GM18508 (cell line): ENCODE measurements around the gene SLC9A2.

ENCODE experiments used
- ATAC-seq: cut with Tn5 transposase; IDR thresholded peaks from one replicate; pipeline ENCODE4 v1.9.1; 2021; ENCODE audit warnings: moderate number of reproducible peaks; ENCODE audit not compliant: insufficient read depth, unreplicated experiment

The SLC9A2 gene

DNA sequence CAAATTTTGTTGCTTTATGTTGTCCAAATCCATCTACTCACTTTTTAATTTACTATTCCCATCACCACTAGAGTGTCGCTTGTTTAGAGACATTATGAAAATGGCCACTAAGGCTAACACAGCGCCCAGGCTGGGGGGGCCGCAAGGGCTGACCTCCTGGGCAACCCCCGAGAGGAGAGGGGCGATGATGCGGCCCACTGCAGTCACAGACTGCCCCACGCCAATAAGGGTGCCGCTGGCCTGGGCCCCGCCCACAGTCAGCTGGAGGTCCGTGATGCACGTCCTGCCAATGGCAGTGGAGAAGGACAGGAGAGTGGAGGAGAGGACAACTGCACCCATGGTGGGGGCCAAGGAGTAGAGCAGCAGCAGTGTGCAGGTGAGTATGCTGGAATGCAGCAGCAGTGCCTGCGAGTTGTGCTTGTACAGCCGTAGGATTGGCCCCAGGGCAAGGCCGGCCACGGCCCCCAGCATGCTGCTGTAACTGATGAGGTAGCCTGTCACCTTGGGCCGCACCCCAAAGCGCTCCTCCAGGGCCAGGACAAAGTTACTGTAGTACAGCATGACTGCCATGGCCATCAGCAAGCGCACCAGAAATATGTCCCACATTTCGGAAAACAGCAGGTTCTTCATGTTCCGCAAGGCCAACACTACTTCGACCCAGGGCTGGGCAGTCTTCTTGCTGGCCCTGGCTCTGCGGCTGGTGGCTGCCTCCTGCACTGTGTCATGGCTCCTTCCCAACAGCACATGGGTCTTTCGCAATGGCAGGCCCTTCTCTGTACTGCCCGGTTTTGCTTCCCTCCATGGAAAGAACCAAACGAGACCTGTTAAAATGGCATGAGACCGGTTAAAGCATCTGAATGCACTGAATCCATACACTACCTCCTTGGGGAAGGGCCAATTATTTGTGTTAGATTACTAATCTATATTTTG lies 99.3 kb downstream of the SLC9A2 start:
- ATAC-seq, result no peak

DNA sequence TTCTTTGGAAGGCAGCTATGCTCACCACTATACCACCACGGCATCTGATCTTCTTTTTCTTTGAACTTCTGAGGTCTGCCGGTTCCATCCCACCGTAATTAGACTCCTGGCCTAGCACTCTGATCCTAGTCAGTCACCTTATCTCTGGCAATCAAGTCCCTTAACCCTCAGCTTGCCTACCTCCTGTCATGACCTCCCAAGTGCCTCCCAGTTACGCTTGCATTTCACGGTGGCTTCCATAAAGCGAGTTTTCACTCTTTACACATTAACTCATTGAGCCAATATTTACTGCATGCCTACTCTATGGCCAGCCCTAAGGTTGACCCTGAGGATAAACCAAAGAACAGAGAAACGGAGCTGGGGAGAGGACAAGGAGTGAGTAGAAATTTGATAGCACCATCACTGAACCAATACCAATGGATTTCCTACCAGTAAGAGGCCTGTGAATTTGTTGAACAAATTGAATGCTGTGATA lies 104.7 kb downstream of the SLC9A2 start:
- ATAC-seq, result no peak

DNA sequence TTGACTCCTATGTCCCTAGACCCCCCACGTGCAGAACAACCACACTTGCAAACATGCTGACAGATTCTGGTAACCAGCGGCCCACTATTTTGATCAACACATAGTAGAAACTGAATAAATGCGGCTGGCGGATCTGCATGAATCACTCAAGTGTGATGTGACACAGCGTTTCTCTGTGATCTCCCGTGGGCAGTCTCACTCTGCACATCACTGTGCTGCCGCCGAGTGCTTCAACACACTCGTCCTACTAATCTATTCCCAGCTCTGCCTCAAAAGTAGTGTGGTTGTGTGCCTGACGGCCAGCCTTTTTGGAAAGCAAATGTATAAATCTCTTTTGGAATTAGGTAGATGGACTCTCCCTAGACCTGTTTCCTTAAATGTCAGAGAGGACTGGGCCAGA lies 105.2 kb downstream of the SLC9A2 start:
- no peak for ATAC-seq

DNA sequence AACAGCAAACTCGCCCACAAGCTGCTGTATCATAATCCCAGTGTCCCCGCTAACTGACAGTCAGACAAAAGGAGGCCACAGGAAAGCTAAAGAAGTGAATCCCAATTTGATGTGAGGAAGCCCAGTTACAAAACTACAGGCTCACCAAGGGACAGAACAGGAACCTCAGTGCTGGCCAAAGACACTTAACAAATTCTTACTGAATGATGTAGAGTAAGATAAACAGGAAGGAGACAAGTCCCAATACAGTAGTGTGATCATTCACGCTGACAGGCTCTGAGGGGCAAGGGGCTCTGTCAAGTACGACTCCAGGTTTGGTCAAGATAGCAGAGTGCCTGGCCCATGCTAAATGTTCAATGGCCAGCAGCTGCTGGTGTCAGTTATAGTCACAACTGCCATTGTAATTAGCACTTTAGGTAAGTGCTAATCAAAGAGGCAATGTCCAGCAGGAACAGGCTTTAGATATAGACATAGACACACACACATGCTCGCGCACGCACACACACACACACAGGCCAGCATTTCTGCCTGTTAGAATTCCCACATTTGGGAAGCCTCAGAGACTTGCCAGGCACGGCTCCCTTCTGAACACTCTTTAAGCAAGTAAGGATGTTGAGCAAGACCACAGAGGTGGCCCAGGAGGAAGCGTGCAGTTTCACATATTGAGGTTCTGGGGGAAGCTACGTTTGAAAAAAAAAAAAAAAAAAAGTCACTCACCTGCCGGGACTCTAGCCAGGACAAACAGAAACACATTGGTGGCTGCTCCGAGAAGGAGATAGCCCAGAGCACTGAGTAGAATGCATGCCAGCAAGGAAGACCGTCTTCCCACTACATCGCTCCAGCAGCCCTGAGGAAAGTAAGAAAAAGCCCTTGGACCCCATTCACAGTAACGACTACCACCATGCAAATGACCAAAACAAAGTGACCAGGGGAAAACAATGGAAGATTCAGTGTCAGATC lies 107.1 kb downstream of the SLC9A2 start:
- ATAC-seq, result no peak

DNA sequence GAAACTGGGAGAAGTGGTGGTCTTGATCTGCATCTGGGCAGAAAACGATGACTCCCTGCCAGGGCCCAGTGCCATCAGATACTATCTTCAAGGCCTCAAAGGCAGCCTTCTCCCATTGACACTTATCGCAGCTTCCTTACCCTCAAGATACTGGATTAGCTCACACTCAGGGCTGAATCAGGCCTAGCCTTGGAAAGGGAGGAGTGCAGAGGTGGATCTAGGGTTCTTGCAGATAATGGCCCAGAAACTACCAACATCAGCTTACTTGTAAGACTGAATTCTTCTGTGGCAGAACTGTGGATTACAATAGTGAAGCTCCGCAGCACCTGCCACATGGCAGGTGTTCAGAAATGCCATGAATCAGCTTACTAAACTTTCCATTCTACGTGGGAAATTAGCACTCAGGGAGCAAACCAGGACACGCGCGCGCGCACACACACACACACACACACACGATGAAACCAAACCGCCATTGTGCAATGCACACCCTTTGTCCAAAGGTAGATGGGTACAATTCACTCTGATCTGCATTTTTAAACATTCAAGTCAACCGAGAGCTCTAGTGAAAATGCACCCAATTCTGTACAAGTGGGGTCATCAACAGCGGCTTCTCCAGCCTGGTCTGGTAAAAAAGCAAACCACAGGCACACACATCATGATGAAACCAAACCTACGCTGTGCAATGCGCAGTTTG lies 116.2 kb downstream of the SLC9A2 start:
- ATAC-seq, result no peak

DNA sequence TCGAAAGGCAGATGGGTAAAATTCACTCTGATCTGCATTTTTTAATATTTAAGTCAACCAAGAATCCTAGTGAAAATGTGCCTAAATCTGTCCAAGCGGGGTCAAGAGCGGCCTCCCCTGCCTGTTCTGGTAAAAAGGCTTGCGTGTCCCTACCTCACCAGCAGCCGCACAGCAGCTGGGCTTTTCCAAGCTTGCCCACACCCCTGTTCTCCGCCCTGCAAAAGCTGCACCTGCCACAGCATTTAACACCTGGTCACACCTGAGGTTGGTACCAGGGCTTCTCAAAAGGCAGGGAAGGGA lies 116.7 kb downstream of the SLC9A2 start:
- peak; percentile 9 for ATAC-seq

DNA sequence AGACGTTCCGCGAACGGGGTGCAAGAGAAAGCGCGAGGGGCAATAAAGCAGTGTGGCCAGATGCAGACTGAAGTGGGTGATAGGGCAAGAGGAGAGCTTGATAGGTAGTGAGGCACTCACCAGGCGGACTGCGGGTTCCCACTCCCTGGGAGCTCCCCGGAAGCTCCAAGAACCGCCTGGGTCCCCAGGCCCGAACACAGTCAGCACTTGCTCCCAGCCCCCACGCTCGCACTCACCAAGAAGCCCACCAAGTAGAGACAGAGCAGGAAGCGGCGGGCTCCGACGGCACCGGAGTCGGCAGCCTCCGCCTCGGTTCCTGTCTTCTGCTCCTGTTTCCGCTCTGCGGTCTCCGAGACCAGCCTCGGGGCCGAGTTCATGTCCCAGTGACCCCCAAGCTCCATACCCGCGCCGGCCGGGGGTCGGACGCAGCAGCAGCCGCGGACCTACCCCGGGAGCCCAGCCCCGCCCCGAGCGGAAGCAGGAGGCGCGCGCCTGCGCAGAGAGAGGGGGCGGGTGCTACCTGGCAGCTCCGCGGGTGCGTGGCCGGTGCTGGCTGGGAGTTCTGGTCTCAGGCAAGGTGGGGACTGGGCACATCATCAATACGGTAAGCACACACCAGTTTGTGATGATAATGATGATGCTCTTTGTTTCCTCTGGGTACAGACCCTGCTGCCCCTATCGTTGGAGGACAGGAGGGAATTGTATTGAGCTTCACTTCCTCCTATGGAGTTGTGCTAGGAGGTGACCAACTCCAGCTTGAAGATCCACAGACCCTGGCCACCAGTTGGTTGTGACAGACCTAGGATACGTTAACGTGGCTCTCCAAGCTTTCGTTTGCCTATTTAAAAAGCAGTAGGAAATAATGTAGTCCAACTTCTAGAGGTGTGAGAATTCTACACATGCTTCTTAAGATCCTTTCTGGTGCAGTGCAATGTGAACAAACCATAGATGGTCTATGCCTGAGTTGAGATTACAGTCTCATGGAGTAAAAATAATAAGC lies 117.4 kb downstream of the SLC9A2 start:
- peak; percentile 59 for ATAC-seq

DNA sequence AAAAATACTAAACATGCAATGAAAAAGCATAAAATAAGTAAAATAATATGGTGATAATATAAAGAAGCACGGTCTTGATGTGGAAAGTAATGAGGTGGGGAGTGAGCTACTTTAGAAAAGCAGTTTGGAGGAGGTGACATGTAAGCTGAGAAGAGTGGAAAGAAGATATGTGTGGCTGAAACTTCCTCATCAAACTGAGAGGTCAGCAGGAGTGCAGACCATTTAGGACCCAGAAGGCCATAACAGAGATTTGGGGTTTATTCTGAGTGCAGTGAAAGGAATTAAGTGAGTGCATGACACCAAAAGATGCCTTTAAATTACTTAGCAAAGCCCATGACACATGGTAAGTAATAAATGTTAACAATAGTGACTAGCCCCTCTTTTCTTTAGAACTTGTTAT lies 118.1 kb downstream of the SLC9A2 start:
- ATAC-seq, result peak; percentile 69

DNA sequence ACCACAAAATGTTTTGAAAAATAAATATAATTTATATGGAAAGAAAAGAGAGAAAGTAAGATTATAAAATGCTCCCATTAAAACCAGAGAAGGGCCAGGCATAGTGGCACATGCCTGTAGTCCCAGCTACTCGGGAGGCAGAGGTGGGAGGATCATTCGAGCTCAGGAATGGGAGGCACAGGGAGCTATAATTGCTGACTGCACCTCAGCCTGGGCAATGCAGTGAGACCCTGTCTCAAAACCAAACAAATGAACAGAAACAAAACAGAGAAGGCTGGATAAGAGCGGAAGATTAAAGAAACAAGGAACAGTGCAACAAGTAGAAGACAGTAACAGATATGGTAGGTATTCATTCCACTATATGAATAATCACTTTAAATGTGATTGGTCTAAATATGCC lies 123.9 kb downstream of the SLC9A2 start:
- no peak for ATAC-seq

DNA sequence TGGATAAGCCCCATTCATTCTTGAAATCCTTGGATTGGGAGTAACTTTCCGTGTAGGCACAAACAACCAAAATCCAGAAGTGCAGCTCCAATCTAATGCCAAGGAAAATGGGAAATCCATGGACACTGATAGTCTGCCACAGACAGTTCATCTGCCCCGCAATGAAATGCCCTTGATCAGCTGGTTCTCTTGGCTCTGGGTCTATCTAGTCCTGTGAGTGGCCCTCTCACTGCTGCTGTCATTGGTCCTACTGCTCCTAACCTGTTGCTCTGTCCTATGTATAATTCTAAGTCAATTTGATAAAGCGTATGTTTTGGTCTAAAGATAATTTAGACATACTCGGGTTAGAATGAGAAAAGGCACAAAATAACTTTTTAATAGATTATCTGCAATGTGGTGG lies 128.8 kb downstream of the SLC9A2 start:
- ATAC-seq, result no peak

DNA sequence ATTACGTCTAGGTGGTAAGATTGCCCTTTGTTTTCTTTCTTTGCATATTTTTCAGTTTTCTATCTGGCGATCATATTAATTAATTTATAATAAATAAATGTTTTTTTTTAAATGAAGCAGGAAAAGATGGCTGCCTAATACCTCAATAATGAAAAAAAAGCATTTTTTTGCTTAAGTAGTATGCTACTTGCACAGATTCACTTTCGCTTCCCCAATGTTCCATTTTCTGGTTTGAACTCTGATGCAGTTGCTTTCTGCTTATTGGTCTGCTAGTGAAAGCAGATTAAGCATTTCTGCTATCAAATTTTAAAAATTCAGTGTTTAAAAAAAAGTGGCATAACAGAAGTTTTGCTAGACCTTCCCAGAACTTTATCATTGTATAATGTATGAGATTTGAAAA lies 130.6 kb downstream of the SLC9A2 start:
- no peak for ATAC-seq

DNA sequence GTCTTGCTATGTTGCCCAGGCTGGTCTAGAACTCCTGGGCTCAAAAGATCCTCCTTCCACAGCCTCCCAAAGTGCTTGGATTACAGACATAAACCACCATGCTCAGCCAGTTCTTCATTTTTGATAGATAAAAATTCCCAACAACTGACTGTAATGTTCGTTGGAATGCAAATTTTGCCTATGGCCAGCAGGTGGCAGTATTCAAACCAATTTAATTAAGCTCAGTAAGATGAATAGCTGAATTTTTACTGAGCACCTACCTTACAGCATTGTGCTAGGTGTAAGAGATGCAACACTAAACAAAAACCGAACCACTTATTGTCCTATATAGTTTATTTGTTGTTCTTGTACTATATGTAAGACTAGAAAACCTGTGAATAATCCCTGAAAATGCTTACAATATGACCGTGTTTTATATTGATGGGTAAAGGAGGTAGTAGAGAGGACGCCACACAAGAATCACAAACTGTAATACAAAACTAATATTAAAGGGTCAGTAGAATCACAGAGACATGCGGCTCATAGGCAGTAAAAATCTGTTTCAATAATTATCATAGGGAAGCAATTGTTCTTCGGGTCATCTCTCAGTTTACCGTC lies 134.3 kb downstream of the SLC9A2 start:
- peak; percentile 47 for ATAC-seq

DNA sequence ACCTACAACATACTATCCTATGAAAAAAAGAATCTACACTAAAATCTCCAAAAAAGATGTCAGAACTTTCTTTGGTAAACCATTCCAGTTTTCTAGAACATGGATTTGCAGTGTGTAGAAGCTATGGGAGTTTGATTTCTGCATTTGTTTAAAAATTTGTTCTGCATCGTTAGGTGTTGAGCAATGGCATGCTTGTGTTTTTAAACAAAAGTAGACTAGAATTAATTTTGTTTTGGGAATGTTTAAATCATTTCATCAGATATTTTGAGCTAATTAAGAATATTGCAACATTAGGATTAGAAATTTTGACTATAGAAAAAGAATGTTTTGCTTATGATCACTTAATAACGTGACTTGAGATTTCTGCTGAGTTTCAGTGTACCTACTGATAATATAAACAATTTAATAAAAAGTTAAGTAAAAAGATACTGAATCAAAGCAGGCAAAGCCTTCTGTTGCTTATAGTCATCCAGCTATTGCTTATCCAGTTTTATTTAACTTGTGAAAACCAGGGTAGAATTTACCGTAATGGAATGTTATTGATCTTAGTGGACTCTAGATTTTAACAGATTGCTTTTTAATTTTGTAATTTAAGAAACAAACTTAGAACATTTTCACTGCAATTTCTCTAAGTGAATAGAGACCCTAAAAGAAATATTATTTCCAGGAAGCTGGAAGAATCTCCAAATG lies 135.2 kb downstream of the SLC9A2 start:
- no peak for ATAC-seq

DNA sequence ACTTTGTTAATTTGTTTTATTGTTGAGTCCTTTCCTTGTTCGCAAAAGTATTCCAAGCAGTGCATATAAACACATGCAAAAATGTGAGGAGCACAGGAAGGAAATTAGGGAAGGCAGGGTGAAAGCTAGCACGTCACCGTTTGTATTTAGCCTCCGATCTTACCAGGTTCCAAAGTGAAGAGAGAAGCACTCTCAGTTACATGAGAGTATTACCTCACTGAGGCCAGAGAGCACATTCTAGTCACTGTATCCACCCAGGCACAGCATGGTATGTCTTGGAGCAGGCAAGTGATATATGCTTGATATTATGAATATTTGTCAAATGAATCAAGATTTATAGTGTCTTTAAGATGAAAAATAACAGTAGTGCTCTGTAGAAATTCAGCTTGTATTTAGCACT lies 135.9 kb downstream of the SLC9A2 start:
- no peak for ATAC-seq

DNA sequence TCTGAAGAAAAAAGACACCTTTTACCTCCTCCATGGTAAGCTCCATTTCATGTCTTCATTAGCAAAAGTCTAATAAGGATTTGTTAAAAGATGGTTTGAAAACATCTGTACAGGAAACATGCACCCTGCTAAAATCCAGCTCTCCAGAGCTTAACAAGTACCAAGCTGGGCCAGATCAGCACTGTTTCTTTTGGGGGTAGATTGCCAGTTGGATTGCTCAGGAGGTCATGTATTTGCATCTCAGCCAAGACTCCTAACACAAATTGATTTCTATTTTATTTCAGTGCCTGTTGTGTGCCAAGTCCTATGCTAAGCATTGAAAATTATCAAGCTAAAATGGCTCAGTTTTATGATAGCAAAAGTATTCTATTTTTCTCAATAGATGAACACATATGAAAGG lies 139.1 kb downstream of the SLC9A2 start:
- no peak for ATAC-seq
